GM12891 (cell line): ENCODE data around the gene GADD45G.

Source experiments
- PAX5 ChIP-seq: IDR thresholded peaks from 2 replicates; pipeline ENCODE4 v1.6.1; 2011; ENCODE audit warnings: low read length, moderate library complexity, mild to moderate bottlenecking; ENCODE audit not compliant: insufficient read depth, severe bottlenecking
- POLR2A ChIP-seq: IDR thresholded peaks from 2 replicates; pipeline ENCODE4 v1.6.1; 2011; ENCODE audit warnings: low read depth, low read length, control low read depth
- POLR2AphosphoS5 ChIP-seq: IDR thresholded peaks from 2 replicates; pipeline ENCODE4 v1.6.1; 2011; ENCODE audit warnings: low read depth, low read length, control low read depth
- POU2F2 ChIP-seq: IDR thresholded peaks from 2 replicates; pipeline ENCODE4 v1.6.1; 2011; ENCODE audit warnings: low read depth, mild to moderate bottlenecking, control low read depth, low read length, moderate library complexity
- TAF1 ChIP-seq: IDR thresholded peaks from 2 replicates; pipeline ENCODE4 v1.6.1; 2011; ENCODE audit warnings: low read depth, low read length, control low read depth

- TF ChIP-seq POLR2A (no peak), POLR2AphosphoS5 (no peak), PAX5 (no peak), POU2F2 (no peak), TAF1 (no peak)
These were observed 24.9 kb upstream of the GADD45G start for GRCh38 chr9:89579741-89580385.
